ENCODE measurements around the gene DGKZ. TPM values are rescaled to one million over a fixed set of nuclear protein-coding genes. Genes with fewer than 3 reads are reported as not detected.

Gene DGKZ
- total and polyA plus RNA-seq, 4 donors: 33.3 to 63.2 (median 44.1) TPM

DNA sequence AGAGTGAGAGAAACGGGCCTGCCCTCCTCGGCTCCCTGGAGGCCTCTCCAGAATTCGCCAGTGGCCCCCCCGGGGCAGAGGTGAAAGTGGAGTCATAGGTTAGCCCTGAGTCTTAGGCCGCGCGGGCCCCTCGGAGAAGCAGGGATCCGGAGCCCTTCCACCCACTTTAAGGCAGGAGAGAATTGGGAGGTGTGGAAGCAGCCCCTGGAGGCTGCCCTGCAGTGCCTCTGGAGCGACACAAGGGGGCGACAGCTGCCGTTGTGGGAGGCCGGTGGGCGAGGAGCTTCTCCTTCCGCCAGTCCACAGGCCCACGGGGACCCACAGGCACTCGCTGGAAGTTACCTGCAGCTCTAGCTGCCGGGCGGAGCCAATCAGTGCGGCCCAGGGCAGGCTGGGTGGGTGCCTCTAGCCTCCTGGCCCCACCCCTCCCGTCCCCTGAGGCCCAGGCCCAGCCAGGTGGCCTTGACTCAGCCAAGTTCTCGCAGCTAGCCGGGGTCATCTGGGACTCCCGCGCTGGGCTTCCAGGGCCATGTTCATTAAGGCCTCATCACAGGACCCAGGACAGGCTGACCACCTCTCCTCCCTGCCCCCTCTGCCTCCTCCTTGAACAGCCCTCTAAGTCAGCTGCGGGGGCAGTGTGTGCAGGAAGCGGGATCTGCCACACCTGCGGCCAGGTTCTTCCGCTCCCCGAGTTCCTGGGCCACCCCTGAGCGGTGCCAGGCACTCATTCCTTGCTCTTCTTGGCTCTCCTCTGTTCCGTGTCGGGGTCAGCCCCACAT, 5.0 kb downstream of the DGKZ start:
- Histone ChIP-seq H3K27ac (ENCODE audit: low read depth in 1 of 2, low read length in 1 of 2) (no peak overlapping the region), H3K9ac (ENCODE audit: insufficient read depth in 1 of 2, low read length in 2 of 2) (no peak overlapping the region), H3K4me1 (ENCODE audit: control insufficient read depth in 5 of 5, insufficient read depth in 5 of 5, low read length in 5 of 5) (peaks cover 0 to 36% (median 9%) of the 10 kb centered on the region in 5 donors), H3K4me3 (no peak overlapping the region), H3K27me3 (ENCODE audit: control insufficient read depth in 3 of 3, insufficient read depth in 3 of 3, low read length in 2 of 3) (no peaks in the 10 kb centered on the region), H3K9me3 (ENCODE audit: control insufficient read depth in 4 of 4, insufficient read depth in 3 of 4, low read length in 3 of 4) (no peaks in the 10 kb centered on the region), H3K36me3 (ENCODE audit: control insufficient read depth in 4 of 4, insufficient read depth in 4 of 4, low read length in 4 of 4) (peaks cover 0 to 4% (median 0%) of the 10 kb centered on the region in 4 donors)
- 62 to 63% methylated on average over 30 to 33 of the region's 33 CpGs for WGBS, 2 donors
- TF ChIP-seq, protein P1, sequence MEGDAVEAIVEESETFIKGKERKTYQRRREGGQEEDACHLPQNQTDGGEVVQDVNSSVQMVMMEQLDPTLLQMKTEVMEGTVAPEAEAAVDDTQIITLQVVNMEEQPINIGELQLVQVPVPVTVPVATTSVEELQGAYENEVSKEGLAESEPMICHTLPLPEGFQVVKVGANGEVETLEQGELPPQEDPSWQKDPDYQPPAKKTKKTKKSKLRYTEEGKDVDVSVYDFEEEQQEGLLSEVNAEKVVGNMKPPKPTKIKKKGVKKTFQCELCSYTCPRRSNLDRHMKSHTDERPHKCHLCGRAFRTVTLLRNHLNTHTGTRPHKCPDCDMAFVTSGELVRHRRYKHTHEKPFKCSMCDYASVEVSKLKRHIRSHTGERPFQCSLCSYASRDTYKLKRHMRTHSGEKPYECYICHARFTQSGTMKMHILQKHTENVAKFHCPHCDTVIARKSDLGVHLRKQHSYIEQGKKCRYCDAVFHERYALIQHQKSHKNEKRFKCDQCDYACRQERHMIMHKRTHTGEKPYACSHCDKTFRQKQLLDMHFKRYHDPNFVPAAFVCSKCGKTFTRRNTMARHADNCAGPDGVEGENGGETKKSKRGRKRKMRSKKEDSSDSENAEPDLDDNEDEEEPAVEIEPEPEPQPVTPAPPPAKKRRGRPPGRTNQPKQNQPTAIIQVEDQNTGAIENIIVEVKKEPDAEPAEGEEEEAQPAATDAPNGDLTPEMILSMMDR (IDR thresholded peaks at IDR 0.05; ENCODE audit: control extremely low read depth, extremely low read depth): peak; percentile 42
- DNase-seq: peak in 1 of 3 donors; percentile 55
- ATAC-seq (ENCODE audit: insufficient read depth, low FRiP score): no peak

DNA sequence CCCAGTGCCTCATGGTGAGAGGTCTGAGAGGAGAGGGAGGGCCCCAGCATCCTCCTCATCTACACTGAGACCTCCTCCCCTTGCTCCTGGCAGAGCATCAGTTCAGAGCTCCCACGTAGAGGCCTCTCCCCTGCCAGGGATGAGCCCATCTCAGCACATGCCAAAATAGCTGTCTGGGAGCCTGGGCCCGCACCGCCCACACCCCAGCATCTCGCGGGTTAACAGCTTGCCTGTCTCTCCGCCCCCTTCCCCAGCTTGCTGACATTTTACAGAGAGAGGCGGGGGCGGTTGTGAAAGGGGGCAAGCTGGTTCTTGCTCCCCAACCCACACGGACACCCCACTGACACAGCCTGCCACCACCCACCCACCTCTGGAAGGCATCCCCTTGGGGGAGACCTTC, 6.4 kb downstream of the DGKZ start:
- peaks cover 0 to 4% (median 0%) of the 10 kb centered on the region in 4 donors for H3K36me3 ChIP-seq (ENCODE audit: control insufficient read depth in 4 of 4, insufficient read depth in 4 of 4, low read length in 4 of 4)
- no peak overlapping the region for H3K9ac ChIP-seq (ENCODE audit: insufficient read depth in 1 of 2, low read length in 2 of 2)
- H3K4me1 ChIP-seq (ENCODE audit: control insufficient read depth in 5 of 5, insufficient read depth in 5 of 5, low read length in 5 of 5): peaks cover 0 to 26% (median 4%) of the 10 kb centered on the region in 5 donors
- TF ChIP-seq, protein P1 (IDR thresholded peaks at IDR 0.05; ENCODE audit: control extremely low read depth, extremely low read depth): no peak
- no peak overlapping the region for H3K4me3 ChIP-seq
- H3K9me3 ChIP-seq (ENCODE audit: control insufficient read depth in 4 of 4, insufficient read depth in 3 of 4, low read length in 3 of 4): no peaks in the 10 kb centered on the region
- ATAC-seq (ENCODE audit: insufficient read depth, low FRiP score): no peak
- 61 to 65% methylated on average over 9 of the region's 9 CpGs for WGBS, 2 donors
- DNase-seq: peak in 1 of 3 donors; percentile 56
- H3K27me3 ChIP-seq (ENCODE audit: control insufficient read depth in 3 of 3, insufficient read depth in 3 of 3, low read length in 2 of 3): no peaks in the 10 kb centered on the region
- no peak overlapping the region for H3K27ac ChIP-seq (ENCODE audit: low read depth in 1 of 2, low read length in 1 of 2)

DNA sequence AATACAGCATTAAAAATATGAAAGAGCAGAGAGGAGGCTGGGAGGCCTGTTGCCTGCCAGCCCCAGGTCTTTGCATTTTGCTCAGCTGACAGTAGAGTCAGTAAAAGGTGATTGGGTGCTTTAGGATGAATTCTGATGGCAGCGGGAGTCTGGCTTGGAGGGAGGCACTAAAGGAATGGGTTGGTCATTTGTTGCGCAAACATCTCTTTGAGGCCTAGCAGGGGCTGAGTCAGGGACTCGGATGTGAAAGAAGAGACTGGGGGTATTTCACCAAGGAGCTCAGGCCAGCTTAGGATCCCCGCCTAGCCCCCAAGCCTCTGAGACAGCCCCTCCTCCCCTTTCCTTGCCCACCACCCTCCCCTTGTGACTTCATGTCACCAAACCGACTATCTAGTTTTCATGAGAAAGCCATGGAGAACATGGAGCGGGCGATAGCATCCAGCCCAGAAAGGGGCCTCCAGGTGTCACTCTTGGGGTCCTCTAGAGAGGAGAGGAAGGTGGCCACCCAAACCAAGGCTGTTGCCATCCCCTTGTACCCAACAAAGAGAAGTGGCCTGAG, 9.7 kb downstream of the DGKZ start:
- WGBS, 2 donors: 49 to 77% methylated on average over 7 of the region's 7 CpGs
- Histone ChIP-seq H3K9ac (ENCODE audit: insufficient read depth in 1 of 2, low read length in 2 of 2) (no peak overlapping the region), H3K9me3 (ENCODE audit: control insufficient read depth in 4 of 4, insufficient read depth in 3 of 4, low read length in 3 of 4) (no peaks in the 10 kb centered on the region), H3K36me3 (ENCODE audit: control insufficient read depth in 4 of 4, insufficient read depth in 4 of 4, low read length in 4 of 4) (peaks cover 0 to 4% (median 0%) of the 10 kb centered on the region in 4 donors), H3K4me1 (ENCODE audit: control insufficient read depth in 5 of 5, insufficient read depth in 5 of 5, low read length in 5 of 5) (peaks cover 0 to 28% (median 12%) of the 10 kb centered on the region in 5 donors), H3K27me3 (ENCODE audit: control insufficient read depth in 3 of 3, insufficient read depth in 3 of 3, low read length in 2 of 3) (no peaks in the 10 kb centered on the region), H3K4me3 (no peak overlapping the region), H3K27ac (ENCODE audit: low read depth in 1 of 2, low read length in 1 of 2) (no peak overlapping the region)
- TF ChIP-seq, protein P1 (IDR thresholded peaks at IDR 0.05; ENCODE audit: control extremely low read depth, extremely low read depth): no peak
- ATAC-seq (ENCODE audit: insufficient read depth, low FRiP score): no peak
- peak in 1 of 3 donors; percentile 59 for DNase-seq

All from lung (tissue), 12 donors.